HG03196 (cell line): Measurements from ENCODE around the gene STK16.
"Not testable (repeated sequence)": the region's sequence is repeated elsewhere in the genome, so short reads cannot be mapped to it uniquely, and the experiment has no call there.

ENCODE experiments used
- ATAC-seq: cut with Tn5 transposase; IDR thresholded peaks from one replicate; pipeline ENCODE4 v1.9.1; 2021; ENCODE audit not compliant: unreplicated experiment

Gene STK16

DNA sequence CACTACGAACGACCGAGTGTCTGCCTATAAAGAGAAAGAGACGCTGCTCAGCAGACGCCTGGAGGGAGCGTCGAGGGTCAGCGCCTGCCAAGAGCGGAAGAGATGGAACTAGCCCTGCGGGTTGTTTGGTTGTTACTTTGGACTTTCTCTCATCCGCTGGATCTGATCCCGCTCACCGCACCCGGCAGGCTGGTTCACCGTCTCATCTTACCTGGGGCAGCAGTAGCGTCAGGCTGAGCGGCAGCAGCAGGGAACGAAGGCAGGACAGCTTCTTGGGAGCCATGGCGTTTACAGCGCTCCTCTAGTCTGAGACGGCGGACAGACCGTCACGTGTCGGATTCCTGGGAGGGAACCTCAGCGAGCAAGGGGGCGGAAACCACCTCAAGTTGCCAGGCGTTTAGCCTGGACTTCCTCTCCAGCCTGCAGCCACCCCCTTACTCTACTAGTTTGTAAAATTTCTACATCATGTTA lies 2.0 kb upstream of the STK16 start:
- no peak for ATAC-seq

DNA sequence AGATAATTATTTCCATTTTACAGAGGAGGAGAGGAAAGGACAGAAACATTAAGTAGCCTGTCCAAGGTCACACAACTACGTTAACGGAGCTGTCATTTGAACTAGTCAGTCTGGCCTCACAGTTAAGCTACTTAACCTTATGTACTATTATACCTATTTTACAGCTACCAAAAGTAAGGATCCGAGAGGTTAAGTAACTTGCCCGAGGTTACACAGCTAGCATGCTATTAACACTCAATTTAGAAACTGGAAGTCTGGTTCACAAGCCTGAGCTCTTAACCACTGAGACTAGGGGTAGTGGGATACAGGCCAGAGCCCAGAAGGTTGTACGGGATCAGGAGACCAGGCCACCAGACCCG lies 511 bp upstream of the STK16 start:
- no peak for ATAC-seq

DNA sequence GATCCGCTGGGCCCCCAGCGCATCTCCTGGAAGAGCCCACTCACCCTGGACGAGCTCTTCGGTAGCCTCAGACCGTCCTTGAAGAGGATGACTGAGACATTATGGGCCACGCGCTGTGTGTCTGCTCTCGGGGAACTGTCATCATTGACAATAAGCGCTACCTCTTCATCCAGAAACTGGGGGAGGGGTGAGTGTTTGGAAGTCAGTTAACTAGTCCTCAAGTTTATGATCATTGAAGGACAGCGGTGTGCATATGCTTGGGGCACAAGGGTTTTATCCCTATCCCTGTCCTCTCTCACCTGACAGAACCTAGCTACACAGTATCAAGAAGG lies 586 bp downstream of the STK16 start:
- ATAC-seq: no peak

DNA sequence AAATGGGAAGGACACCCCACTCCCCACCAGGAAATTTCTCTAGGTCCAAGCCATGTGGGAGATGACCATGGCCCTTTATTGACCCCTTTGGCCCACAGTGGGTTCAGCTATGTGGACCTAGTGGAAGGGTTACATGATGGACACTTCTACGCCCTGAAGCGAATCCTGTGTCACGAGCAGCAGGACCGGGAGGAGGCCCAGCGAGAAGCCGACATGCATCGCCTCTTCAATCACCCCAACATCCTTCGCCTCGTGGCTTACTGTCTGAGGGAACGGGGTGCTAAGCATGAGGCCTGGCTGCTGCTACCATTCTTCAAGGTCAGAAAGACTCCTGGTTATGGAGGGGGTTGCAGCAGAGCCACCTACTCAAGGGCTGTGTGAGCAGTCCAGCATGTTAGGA lies 1.3 kb downstream of the STK16 start:
- no peak for ATAC-seq

DNA sequence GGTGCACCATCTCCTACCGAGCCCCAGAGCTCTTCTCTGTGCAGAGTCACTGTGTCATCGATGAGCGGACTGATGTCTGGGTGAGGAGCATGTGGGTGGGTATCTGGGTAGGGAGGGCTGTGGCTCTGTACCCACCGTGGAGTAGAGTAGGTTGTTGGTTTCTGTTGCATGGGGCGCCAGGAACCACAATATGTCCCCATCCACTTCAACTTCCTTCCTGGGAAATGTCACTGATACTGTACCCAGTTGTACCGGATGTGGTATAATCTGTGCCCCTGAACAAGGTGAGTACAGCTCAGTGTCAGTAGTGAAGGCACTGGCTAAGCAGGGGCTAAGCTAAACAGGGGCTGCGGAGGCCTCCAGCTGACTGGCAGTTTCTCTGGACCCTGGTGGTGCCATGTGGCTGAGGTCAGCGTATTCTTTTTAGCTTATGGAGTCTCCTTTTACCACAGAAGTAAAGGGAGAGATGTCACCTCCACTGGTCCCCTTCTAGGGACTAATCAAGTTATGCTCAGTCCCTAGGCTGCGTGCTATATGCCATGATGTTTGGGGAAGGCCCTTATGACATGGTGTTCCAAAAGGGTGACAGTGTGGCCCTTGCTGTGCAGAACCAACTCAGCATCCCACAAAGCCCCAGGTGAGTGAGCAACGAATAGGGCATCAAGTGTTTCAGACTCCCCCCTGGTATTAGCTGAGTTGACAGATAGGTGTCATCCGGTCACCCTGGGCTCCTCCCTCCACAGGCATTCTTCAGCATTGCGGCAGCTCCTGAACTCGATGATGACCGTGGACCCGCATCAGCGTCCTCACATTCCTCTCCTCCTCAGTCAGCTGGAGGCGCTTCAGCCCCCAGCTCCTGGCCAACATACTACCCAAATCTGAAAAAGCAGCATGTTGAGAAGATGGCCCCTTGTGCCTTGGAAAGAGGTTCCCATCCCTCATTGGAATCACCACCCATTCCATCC lies 2.7 kb downstream of the STK16 start:
- no peak for ATAC-seq

- ATAC-seq: no peak
Measured at GRCh38 chr2:219248845-219249202, 3.5 kb downstream of the STK16 start.

DNA sequence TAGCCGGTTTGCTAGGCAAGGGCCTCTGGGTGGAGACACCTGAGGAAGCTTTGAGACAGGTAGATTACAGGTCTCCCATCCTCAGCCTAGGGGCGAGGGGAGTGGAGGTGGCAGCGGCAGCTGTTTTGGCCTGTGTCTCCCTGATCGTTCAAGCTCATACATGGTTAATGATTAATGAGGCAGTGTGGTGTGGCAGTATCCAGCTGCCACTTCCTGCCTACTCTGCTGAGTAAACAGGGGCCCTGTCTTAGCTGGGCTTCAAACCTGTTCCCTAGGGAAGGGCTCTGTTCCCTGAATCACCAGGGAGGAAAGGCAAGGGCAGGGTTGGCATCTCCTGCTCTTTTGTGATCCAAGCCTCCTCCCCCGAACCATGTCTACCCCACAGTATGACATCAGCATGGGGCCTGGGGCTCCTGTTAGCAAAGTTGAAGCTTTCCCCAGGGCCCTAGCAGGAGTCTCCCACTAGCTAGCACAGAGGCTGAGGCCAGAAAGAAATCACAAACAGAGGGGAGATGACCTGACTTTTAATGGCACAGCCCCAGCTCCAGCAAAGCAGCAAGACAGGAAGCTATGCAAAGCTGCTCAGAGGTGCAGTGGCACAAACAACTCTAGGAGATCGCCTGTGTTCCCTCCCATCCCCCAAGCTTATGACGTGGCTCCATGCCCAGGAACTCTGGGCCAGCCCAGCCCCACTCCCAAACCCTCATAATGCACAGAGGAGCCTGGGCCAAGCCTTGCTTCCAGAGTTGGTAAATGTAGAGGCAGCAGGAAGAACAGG lies 4.1 kb downstream of the STK16 start:
- ATAC-seq: peak; percentile 41

- no peak for ATAC-seq
Measured at GRCh38 chr2:219250049-219250781, 4.9 kb downstream of the STK16 start.

- no peak for ATAC-seq
Measured at GRCh38 chr2:219251656-219252055, 6.4 kb downstream of the STK16 start.

DNA sequence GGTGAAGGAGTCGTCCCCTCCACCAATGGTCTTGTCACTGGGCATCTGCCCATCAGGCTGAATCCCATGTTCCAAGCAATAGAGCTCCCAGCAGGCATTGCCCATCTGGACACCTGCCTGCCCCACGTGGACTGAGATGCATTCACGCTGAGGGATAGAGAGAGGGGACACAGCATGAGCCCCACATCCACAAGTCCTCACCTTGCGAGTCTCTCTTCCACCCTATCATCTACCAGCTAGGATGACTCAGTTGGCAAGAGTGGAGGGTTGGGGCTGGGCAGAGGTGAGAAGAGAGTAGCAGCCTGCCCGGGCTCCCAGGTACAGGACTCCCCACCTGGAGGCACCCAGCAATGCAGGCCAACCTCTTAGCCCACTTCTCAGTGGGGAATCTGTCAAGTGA lies 6.8 kb downstream of the STK16 start:
- ATAC-seq: no peak

- no peak for ATAC-seq
Measured at GRCh38 chr2:219252570-219252899, 7.3 kb downstream of the STK16 start.

DNA sequence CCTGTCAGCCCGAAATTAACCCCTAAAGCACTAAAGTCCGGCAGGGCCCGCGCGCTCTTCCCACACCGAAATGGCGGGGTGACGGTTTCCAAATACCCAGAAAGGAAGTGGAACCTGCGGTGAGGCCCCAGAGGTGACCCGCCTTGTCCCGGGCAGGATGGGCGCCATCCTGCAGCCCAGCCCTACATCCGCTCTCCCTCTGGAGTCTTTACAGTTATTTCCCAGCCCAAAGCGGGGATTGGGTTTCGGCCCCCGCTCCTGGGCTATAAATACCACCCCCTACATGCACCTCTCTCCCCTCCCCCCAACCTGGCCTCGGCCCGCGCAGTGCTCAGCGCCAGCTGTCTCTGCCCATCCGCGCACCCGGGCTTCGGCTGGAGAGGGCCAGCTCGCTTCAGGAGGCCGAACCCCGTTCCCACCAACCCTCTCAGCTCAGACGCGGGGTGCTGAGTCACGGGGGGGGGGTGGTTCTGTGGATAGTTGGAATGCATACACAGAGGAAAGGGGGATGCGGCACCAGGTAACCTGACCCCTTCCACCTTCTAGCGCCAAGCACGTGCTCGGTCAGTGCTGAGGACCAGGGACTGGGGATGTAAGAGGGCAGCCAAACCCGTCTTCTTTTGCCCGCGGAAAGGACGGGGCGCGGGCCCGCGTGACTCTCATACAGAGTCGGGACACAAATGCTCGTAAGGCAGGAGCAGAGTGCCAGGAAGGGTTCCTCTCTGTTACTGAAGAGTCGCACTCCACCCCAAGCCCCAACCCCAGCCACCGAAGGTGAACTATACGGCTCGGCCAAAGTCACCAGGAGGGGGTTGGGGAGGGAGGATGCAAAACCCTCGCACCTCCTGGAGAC lies 7.8 kb downstream of the STK16 start, which contains the start of gene TUBA4B:
Gene TUBA4B (plus strand): TSS at position 344 of the 853 bp plus-strand sequence. CDS start 165 bp downstream, at position 509.
- ATAC-seq: no peak

DNA sequence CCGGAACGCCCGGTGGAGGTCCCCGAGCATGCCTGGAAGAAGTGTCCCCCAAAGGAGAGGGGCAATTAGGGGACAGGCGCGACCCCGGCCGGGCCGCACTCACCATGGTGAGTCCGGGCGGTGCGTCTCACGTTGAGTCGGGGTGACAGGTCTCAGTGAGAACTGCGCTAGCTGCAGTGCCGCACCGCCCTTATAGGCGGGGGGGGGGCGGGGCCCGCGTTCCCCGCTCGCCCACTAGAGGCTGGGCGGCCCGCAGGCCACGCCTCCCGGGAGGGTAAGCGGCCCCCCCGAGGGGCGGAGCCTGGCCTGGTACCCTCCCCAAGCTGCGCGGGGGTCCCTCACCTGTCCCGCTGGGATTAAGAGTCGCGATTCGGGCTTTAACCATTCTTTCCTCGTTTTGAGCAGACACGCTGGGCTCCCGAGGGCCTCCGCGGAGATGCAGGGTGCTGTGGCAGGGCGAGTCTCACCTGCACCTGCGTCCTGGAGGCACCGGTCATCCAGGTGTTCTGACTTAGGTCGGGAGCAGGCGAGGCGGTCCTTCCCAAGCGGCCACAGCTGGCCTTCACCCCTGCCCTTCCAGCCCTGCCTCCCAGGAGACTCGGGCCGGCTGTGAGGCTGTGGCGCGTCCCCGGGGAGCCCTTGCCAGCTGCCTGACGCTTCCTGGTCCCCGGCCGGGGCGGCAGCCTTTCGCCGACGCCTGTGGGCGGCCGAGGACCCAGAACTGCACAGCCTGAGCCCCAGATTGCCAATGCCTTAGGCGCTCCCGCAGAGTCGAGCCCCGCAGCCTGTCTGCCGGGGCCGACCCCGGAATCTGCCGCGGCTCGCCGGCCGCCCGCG lies 8.7 kb downstream of the STK16 start, which contains the start of gene TUBA4A:
Gene TUBA4A (minus strand): TSS at position 166 of the 837 bp plus-strand sequence. CDS start 60 bp downstream, at position 106.
- ATAC-seq: peak; percentile 36

DNA sequence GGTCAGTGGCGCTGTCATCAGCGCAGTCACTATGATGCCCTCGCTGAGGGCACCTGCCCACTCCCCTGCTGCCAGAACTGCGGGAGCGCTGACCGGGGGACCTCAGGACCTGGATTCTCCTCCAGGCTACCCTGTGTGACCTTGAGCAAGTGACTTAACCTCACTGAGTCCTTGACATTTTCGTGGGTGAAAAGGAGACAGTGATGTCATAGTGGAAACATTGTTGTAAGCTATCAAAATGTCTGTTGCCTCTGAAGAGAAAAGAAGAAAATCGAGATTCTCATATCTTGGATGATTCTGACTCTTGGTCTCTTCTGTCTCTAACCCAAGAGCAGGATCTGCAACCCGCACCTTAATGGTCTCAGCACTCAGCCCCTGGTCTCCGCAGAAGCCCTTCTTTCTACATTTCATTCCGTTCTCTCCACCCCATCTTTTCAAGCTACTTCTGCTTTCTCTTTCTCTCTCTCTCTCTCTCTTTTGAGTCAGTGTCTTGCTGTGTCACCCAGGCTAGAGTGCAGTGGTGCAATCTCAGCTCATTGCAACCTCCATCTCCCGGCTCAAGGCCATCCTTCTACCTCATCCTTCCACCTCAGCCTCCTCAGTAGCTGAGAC lies 9.4 kb downstream of the STK16 start:
- ATAC-seq: peak; percentile 17

- not testable (repeated sequence) for ATAC-seq
Measured at GRCh38 chr2:219258942-219259341, 13.7 kb downstream of the STK16 start.

DNA sequence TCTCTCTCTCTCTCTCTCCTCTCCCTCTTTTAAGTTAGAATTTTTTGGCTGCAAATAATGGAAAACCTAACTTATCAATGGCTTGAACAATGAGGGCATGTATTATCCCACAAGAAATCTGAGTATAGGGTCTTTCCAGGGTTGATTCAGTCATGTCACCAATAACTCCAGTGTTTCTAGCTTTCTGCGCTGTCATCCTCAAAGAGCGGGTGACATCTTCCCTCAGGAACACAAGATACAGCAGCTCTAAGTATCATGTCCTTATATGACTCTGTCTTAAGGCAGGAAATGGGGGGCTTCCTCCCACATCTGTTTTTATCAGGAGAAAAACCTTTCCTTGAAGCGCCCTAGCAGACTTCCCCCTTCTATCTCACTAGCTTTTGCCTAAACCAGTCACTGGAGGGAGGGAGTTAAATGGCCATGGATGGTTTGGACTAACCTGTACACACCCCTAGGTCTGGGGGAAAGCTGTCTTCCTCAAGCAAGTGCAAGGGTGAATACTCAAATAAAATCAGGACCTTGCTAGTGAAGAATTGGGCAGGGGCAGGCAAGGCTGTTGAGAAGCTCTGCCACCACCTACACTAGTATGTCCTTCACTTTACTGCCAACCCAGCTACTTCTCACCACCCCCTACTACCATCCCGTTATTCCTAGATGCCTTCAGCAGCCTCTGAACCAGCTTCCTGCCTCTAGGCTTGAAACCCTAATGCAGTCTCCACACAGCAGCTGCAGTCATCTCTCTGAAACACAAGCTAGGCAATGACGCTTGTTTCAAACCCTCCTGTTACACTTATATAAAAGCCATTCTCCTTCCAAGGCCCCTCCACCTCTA lies 16.0 kb downstream of the STK16 start:
- no peak for ATAC-seq

DNA sequence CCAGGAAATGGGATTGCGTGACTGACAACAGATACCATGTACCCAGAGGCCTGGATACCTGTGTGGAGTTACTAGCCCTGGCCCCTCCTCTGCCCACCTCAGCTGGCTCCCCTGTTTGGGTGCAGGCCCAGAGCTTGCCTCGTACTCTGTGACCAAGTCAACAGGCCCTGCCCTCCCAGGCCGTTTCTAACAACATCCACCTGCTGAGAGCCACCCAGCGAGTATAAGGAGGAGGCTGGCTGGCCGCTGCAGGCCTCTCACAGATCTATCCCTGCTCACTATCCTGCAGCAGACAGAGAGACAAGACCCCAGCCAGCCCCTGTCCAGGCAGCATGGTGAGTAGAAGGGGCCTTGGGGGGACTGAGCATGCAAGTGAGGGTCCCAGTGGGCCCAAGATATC lies 21.0 kb downstream of the STK16 start:
- ATAC-seq: no peak

DNA sequence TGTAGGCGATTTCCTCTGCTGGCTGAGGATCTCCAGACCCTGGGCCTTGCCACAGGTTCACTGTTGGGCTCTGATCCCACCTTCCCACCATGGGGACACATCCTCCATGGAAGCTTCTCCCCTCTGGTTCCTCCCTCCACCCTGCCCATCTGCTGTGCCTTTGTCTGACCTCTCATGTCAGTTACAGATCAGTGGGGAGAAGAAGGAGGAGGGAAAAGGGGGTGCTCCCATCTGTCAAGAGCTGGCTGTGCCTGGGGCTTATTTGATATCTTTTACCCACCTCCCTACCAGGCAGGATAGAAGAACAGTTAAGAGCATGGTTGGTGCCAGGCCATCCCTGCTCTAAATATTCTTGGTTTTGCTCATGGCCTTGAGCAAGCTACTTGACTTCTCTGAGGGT lies 21.6 kb downstream of the STK16 start:
- ATAC-seq: no peak
